Activated naive CD8-positive, alpha-beta T cell treated with anti-CD3 and anti-CD28 coated beads, Interleukin-2, amount 10 ng/mL, durations not matched to agents 7 days and 5 days (primary cell): ENCODE data around the gene ZNF607. TPM values are rescaled to one million over a fixed set of nuclear protein-coding genes. Genes with fewer than 3 reads are reported as not detected.
"Not testable (repeated sequence)": the region's sequence is repeated elsewhere in the genome, so short reads cannot be mapped to it uniquely, and the experiment has no call there.

ENCODE experiments used
- ATAC-seq: fragments of 150-1000 bp; cut with Tn5 transposase; one replicate; pipeline ENCODE4 v1.10.0; 2021; ENCODE audit warnings: low read depth, moderate library complexity
- POLR2A ChIA-PET: fragments of 350-600 bp; sonication (Branson Sonifier 250); formaldehyde crosslinking; loops from one replicate; lab custom pipeline; 2021; ENCODE audit warnings: antibody characterized with exemption; lab: Charles Lee
- DNase-seq: peaks from one replicate; pipeline ENCODE4 v3.0.0; 2021
- H3K27ac Mint-ChIP-seq: one replicate; pipeline ENCODE4 v1.8.0; 2022; ENCODE audit warnings: mild to moderate bottlenecking, mixed read lengths
- H3K27me3 Mint-ChIP-seq: one replicate; pipeline ENCODE4 v1.8.0; 2022; ENCODE audit warnings: mild to moderate bottlenecking, moderate library complexity, mixed read lengths
- H3K36me3 Mint-ChIP-seq: one replicate; pipeline ENCODE4 v1.8.0; 2021; ENCODE audit warnings: mild to moderate bottlenecking, mixed read lengths
- H3K4me1 Mint-ChIP-seq: one replicate; pipeline ENCODE4 v1.8.0; 2021; ENCODE audit warnings: mixed read lengths
- H3K4me3 Mint-ChIP-seq: one replicate; pipeline ENCODE4 v1.8.0; 2022; ENCODE audit warnings: mild to moderate bottlenecking, moderate library complexity, mixed read lengths
- H3K9me3 Mint-ChIP-seq: one replicate; pipeline ENCODE4 v1.8.0; 2021; ENCODE audit warnings: mixed read lengths
- total RNA-seq, 2 experiments: library from RNA; stranded (reverse); gene quantifications; one replicate each; pipeline ENCODE4 v1.2.3, GENCODE V29; 2021

ZNF607 gene
- total RNA-seq, 2 experiments from 2014 or later: 10.8 to 12.8 TPM

GRCh38 chr19:37691881-37692504 is 27.6 kb downstream of the ZNF607 start:
- peak overlapping the region; percentile 84 for H3K4me3 Mint-ChIP-seq
- peaks cover 14% of the 10 kb centered on the region for H3K9me3 Mint-ChIP-seq
- H3K36me3 Mint-ChIP-seq: peaks cover 7% of the 10 kb centered on the region
- H3K27ac Mint-ChIP-seq: peak overlapping the region; percentile 92
- peak; percentile 95 for ATAC-seq
- H3K4me1 Mint-ChIP-seq: peaks cover 7% of the 10 kb centered on the region
- H3K27me3 Mint-ChIP-seq: no peaks in the 10 kb centered on the region
- POLR2A ChIA-PET: interaction anchor here (0.8 to 1.2 kb wide), 4 partner anchors 28 to 97 kb away, joined by 3 to 7 read pairs (median 4); partner anchors contain the start of genes ZNF540, ZNF571, ZNF573 and ZNF607
- DNase-seq: peak; percentile 84

GRCh38 chr19:37683520-37683919 is 36.0 kb downstream of the ZNF607 start:
- Mint-ChIP-seq H3K36me3 (peaks cover 1% of the 10 kb centered on the region), H3K27me3 (no peaks in the 10 kb centered on the region), H3K9me3 (peaks cover 22% of the 10 kb centered on the region), H3K4me1 (no peaks in the 10 kb centered on the region), H3K4me3 (no peak overlapping the region), H3K27ac (no peak overlapping the region)
- POLR2A ChIA-PET: no interaction called here
- ATAC-seq (no peak), DNase-seq (no peak)

- H3K9me3 Mint-ChIP-seq: peaks cover 14% of the 10 kb centered on the region
- no peak overlapping the region for H3K4me3 Mint-ChIP-seq
- no peaks in the 10 kb centered on the region for H3K4me1 Mint-ChIP-seq
- H3K36me3 Mint-ChIP-seq: no peaks in the 10 kb centered on the region
- no peak overlapping the region for H3K27ac Mint-ChIP-seq
- no peak for DNase-seq
- POLR2A ChIA-PET: no interaction called here
- ATAC-seq: no peak
- H3K27me3 Mint-ChIP-seq: no peaks in the 10 kb centered on the region
These were observed 50.1 kb downstream of the ZNF607 start for GRCh38 chr19:37669450-37669914.

GRCh38 chr19:37657157-37657556 is 62.4 kb downstream of the ZNF607 start:
- Mint-ChIP-seq H3K9me3 (peaks cover 14% of the 10 kb centered on the region), H3K4me3 (peak overlapping the region; percentile 80), H3K4me1 (peaks cover 18% of the 10 kb centered on the region), H3K36me3 (peaks cover 15% of the 10 kb centered on the region)
- H3K27ac Mint-ChIP-seq, H3K27me3 Mint-ChIP-seq, DNase-seq, ATAC-seq: not testable (repeated sequence)
- POLR2A ChIA-PET: interaction anchor here (0.7 kb wide), 2 partner anchors 485 to 823 kb away, joined by 3 to 4 read pairs; partner anchors contain the start of gene ZNF585A

GRCh38 chr19:37655689-37656371 is 63.7 kb downstream of the ZNF607 start:
- H3K27ac Mint-ChIP-seq: peak overlapping the region; percentile 99
- peaks cover 25% of the 10 kb centered on the region for H3K36me3 Mint-ChIP-seq
- H3K4me3 Mint-ChIP-seq: peak overlapping the region; percentile 80
- peaks cover 14% of the 10 kb centered on the region for H3K9me3 Mint-ChIP-seq
- H3K27me3 Mint-ChIP-seq: no peaks in the 10 kb centered on the region
- ATAC-seq (peak; percentile 75), DNase-seq (peak; percentile 92)
- H3K4me1 Mint-ChIP-seq: peaks cover 18% of the 10 kb centered on the region
- POLR2A ChIA-PET: interaction anchor here (2.5 kb wide), 1 partner anchor 61 kb away, joined by 12 read pairs; the partner anchor contains the start of genes ZNF540 and ZNF571

- Mint-ChIP-seq H3K27me3 (no peaks in the 10 kb centered on the region), H3K9me3 (peaks cover 10% of the 10 kb centered on the region), H3K36me3 (peaks cover 28% of the 10 kb centered on the region), H3K4me3 (peak within 1 kb of the TSS; percentile 80), H3K4me1 (peaks cover 18% of the 10 kb centered on the region), H3K27ac (peak within 1 kb of the TSS; percentile 99)
- POLR2A ChIA-PET: interaction anchor here (0.7 to 2.5 kb wide), 2 partner anchors 61 to 1050 kb away, joined by 3 to 12 read pairs; partner anchors contain the start of genes ZNF382, ZNF540 and ZNF571
- DNase-seq (peak; percentile 89), ATAC-seq (peak; percentile 83)
These were observed 64.3 kb downstream of the ZNF607 start, which contains the start of gene ZFP30 for GRCh38 chr19:37655301-37655688. ZFP30 (minus strand) TSS chr19:37655465; CDS start chr19:37647822, 7,643 bp downstream.

GRCh38 chr19:37654629-37655300 is 64.8 kb downstream of the ZNF607 start:
- Mint-ChIP-seq H3K27me3 (no peaks in the 10 kb centered on the region), H3K4me1 (peaks cover 18% of the 10 kb centered on the region), H3K9me3 (peaks cover 10% of the 10 kb centered on the region), H3K4me3 (peak overlapping the region; percentile 80), H3K36me3 (peaks cover 32% of the 10 kb centered on the region), H3K27ac (peak overlapping the region; percentile 99)
- DNase-seq: no peak
- POLR2A ChIA-PET: interaction anchor here (0.7 to 2.5 kb wide), 2 partner anchors 60 to 1050 kb away, joined by 3 to 12 read pairs; partner anchors contain the start of genes ZNF382, ZNF540 and ZNF571
- ATAC-seq: peak; percentile 20

- POLR2A ChIA-PET: interaction anchor here (0.9 to 2.5 kb wide), 3 partner anchors 38 to 125 kb away, joined by 3 to 12 read pairs (median 4); partner anchors contain the start of genes ZNF540, ZNF571 and ZNF573
- H3K27me3 Mint-ChIP-seq: no peaks in the 10 kb centered on the region
- H3K27ac Mint-ChIP-seq: peak overlapping the region; percentile 99
- H3K4me3 Mint-ChIP-seq: peak overlapping the region; percentile 80
- peaks cover 18% of the 10 kb centered on the region for H3K4me1 Mint-ChIP-seq
- DNase-seq: no peak
- peaks cover 39% of the 10 kb centered on the region for H3K36me3 Mint-ChIP-seq
- H3K9me3 Mint-ChIP-seq: peaks cover 10% of the 10 kb centered on the region
- ATAC-seq: no peak
These were observed 65.4 kb downstream of the ZNF607 start for GRCh38 chr19:37654118-37654517.

Other genes with a start within 250 kb of the ZNF607 start
- 10 to 100 TPM; 10.6 to 11.1 TPM for gene ZNF793, start 212.8 kb downstream of the ZNF607 start, total RNA-seq
- 1 to 10 TPM; 5.5 to 5.9 TPM for gene ZNF571, start 125.0 kb downstream of the ZNF607 start, total RNA-seq
- 1 to 10 TPM; 7.7 to 8.2 TPM for gene ZNF540, start 124.9 kb downstream of the ZNF607 start, total RNA-seq
- gene ZFP30, start 64.3 kb downstream of the ZNF607 start, total RNA-seq: 10 to 100 TPM; 16.6 to 18.9 TPM
- 10 to 100 TPM; 13.9 to 14.0 TPM for gene ZNF573, start 59.8 kb upstream of the ZNF607 start, total RNA-seq
- not detected for gene WDR87, start 186.8 kb upstream of the ZNF607 start, total RNA-seq
- 10 to 100 TPM; 20.3 to 24.6 TPM for gene SIPA1L3, start 187.4 kb upstream of the ZNF607 start, total RNA-seq